CD4-positive, alpha-beta T cell treated with Interleukin-17A for 1 hour (primary cell): ENCODE data around the gene UIMC1.
A peak's percentile ranks its signal among the peaks of the same experiment; 100 is the strongest.

Experiments used
- DNase-seq: peaks from one replicate; pipeline ENCODE4 v3.0.0-alpha.2; 2020

UIMC1 gene

DNA sequence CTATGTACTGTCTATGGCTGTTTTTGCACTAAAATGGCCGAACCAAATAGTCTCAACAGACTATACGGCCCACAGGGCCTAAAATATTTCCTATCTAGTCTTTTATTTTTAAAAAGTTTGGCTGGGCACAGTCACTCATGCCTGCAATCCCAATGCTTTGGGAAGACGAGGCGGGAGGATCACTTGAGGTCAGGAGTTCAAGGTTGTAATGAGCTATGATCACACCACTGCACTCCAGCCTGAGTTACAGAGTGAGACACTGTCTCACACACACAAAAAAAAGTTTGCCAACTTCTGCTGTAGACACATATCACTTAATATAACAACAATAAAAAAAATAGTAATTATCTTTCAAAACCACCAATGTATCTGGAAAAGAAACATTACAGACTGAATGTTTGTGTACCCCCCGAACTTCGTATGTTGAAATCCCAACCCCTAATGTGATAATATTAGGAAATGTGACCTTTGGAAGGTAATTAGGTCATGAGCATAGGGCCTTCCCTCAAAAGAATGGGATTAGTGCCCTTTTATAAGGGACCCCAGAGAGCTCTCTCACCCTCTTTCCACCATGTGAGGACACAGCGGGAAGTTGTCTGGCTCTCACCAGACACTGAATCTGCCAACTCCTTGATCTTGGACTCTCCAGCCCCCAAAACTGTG is 53.9 kb downstream of the UIMC1 start:
- no peak for DNase-seq

DNA sequence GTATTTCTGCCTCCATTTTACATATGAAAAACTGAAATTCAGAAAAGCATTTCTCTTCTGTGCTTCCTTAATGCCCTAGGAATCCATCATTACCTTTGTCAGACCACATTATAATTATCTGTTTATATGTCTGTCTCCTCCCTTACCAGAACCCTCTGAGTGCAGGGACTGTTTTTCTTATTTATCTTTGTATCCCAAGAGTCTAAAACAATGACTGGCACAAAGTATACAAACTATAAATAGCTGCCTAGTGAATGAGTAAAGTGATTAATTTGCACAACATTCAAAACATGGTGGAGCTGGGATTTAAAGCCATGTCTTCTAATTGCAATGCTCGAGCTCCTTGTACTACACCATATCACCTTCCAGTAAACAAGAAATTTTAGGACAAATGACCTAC is 58.1 kb downstream of the UIMC1 start:
- DNase-seq: no peak

DNA sequence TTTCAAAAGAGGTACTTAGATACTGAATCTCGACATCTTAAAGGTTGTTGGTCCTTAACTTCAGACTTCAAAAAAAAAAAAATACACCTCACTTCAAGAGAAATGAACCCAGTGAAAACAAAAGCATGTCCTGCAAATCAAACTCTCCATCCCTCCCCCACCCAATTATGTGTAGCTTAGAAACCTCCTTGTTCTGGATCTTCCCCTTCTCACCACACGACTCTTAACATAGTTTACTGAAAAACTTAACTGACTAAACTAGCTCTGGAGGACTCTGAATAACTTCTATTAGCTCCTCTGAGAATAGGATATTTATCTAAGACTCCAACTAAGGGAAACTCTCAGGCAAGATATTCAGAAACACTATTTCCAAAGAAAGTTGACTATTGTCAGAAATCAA is 58.7 kb downstream of the UIMC1 start:
- no peak for DNase-seq

DNA sequence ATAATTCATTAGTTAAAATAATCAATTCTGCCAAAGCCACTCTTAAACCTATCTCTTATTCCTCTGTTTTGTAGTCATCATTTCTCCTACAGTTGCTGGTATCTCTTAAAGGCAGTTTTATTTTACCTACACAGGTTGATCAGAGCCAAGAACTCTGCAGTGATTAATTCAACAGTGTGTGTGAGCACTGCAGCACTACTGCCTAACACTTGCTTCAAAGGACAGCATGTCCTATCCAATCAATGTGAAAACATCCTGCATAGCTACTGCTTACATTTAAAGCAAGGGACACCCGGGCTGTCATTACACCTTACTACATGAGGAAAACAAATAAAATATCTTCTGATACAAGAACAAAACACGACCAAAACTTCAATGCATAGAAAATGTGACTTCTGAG is 62.3 kb downstream of the UIMC1 start:
- DNase-seq: no peak

DNA sequence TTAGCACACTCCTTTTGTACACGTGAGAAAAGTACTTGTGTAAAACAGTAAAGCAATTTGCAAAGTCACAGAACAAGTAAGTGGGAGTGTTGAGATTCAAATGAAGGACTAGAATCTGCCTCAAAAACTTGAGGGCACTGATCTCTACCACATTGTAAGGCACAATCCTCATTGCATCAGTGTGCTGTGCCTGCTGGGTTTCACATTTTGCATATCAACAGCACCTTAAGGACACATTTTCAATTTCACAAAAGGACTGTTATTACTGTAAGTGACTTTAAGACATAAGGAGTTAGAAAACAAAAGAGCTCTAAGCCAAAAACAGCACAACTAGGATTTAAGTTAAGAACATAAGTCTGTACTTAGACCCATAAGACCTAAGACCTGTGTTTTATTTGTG is 62.8 kb downstream of the UIMC1 start:
- DNase-seq: no peak

DNA sequence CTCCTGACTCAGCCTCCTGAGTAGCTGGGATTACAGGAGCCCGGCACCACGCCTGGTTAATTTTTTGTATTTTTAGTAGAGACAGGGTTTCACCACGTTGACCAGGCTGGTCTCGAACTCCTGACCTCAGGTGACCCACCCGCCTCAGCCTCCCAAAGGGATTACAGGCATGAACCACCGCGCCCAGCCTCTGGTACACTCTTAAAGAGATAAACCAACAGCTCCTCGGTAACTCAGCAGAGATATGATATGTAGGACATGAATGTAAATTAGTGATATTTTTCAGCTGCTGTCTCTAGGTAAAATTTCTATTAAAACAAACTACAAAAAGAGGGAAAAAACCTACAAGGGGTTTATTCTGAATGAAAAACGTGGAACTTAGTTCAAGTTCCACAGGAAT is 64.6 kb downstream of the UIMC1 start:
- DNase-seq: no peak

DNA sequence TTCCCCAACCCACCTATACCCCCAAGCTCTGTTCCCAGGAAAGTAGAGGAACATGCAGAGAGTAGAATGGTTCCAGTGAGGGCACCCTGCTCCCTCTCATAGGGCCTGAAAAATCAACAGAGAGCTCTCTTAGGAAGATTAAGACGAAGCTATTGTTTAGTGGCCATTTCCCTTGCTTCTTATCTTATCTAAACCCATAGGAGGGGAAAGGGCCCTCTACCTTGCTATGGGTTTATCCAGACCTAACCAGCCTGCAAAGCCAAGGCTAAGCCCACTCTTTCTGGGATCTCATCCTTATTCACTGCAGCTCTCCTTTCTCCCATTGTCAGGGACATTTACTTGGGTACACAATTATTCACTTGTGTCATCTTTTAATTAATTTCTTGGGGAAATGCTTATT is 68.1 kb downstream of the UIMC1 start:
- DNase-seq: no peak

DNA sequence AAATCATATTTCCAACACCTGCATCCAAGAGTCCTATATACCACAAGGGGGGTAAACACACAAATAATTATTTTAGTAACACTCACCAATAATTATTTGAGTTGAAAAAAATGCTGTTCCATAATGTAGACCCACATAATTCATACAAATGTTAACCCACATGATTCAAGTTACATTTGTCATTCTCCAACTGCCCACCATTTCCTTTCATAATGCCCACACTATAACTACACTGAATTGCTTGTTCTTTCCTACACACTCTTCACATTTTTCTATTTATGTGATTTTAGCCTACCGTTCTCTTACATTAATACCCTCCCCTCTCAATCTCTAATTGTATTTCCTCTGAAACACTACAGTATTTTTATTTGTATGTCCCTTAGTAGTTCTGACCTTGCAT is 71.6 kb downstream of the UIMC1 start:
- DNase-seq: no peak

DNA sequence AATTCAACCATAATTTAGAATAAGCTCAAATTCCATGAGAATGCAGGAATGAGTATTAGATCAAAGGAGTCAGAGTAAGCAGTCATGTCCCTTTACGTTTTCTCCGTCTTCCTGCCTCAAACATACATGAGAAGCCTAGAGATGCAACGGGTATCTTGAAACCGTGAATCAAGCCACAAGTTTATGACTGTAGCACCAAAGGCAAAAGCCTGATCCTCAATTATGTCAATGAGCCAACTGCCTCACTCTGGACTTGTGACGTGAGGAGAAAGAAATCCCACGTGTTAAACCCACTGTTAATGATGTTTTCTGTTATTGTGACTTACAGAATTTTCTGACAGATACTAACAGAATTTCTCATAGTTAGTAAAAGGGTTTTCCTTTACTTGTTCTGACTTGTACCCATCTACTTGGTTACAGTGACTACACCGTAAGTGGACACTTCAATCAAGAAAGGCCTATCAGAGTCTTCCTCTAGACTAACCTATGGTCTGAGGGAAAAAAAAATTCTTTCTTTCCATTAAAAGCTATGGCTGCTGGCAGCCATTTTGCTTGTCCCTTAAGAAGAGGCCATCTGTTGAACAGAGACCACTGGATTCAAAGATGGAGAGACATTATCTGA is 72.2 kb downstream of the UIMC1 start:
- no peak for DNase-seq

DNA sequence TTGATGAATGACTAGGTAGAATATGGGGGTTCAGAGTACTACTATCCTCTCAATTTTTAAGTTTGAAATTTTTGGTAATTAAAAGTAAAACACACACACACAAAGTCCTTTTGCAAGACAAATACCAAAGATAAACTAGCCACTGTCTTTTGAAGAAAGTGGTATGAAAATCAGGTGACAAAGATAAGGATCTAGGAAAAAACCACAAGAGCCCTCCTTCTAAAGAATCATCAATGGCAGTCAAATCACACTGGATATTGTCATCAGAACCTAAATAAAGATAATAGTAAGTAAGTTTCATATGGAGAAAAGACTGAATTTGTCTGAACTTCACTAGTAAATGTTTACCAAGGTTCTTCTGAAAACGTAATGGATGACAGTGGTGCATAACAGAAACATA is 76.9 kb downstream of the UIMC1 start:
- peak; percentile 13 for DNase-seq

DNA sequence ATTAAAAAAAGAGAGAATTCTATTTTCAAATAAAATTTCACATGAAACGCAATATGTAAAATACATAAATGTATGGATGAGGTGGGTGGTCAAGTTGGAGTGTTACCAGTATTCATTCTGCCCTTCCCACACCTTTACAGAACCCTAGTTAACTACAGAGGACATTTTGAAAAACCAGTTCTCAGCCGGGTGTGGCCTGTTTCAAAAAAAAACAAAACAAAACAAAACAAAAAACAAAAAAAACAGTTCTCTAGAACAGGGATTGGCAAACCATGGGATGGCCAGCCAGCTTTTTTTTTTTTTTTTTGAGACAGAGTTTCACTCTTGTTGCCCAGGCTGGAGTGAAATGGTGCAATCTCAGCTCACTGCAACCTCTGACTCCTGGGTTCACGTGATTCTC is 79.0 kb downstream of the UIMC1 start:
- DNase-seq: no peak

DNA sequence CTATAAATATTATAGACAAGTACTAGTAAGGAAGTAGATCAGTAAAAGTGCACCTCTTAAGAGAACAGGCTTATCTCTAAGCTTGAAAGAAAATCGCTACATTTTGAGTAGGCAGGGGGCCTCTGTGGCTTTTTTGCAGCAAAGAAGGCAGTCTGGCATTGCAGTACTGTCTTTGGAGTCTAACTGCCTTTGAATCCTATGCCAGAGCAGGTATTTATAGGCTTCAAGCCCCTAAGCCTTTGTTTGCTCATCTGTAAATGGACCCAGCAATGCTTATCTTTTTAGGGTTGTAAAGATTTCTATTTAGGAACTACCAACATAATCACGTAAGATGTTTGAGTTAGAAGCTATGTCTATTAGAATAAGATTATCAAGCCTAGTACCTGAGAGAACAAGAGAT is 83.8 kb downstream of the UIMC1 start:
- no peak for DNase-seq

DNA sequence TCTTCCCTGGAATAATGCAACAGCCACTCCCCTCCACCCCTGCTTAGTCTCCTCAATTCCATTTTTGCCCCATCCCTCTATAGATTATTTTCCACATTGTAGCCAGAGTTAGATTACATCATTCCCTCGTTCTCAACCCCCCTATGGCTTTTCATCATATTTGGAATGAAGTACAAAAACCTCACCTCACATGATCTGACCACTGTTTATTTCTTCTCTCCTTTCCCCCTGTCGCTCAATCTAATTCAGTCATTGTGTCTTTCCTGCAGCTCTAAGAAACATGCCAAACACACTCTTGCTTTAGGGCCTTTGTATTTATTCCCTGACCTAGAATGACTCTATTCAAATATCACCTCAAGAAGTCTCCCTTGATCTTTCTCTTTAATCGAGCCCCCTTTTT is 84.9 kb downstream of the UIMC1 start:
- DNase-seq: no peak

DNA sequence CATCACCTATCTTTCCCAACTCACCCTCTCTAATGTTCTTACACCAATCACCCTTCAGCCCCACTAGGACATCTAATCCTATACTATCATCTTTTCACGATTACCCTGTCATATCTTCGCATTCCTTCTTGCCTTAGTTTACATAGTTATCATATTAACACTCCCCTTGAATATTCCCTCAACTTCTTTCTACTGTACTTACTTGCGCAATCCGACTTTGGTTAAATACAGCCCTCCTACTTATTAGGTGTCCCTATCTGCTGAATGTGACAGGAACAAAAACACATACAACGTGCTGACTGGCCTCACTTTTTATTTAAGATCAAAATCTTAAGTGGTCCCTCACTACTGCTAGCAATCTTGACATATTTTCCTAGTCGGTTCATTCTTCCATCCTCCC is 88.0 kb downstream of the UIMC1 start:
- DNase-seq: no peak

DNA sequence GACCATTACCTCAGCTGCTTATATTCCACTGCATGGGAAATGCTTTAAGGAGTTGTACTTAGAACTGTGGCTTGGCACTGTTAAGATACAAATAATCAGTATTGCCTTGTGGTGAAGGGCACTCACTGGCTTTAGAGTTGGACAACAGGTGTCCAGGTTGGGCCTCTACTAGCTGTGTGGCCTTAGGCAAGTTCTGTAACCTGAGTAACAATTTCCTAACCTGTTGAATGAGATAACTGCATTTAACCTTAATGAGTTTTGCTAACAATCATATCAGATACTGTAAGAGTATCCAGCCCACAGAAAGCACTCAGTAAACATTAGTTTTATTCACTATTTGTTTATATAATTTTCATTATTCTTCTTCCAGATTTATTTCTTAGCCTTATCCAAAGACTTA is 90.2 kb downstream of the UIMC1 start:
- no peak for DNase-seq

DNA sequence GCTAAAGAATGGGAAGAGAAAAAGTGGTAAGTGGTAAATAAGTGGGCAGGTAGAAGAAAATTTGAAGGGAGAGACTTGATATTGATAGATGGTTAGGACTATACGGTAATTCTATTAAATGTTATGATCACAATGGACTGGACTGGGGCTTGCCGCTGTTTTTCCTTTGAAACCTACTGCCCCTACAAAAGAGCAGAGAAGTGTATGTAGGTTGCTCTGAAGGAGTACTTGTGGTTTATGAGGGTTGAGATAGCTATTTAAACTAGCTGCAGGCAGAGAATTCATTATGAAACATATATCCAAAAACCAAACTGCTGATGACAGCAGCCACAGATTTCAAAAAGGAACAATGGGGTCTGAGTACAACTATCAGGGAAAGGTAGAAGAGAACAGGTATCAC is 90.7 kb downstream of the UIMC1 start:
- DNase-seq: no peak

DNA sequence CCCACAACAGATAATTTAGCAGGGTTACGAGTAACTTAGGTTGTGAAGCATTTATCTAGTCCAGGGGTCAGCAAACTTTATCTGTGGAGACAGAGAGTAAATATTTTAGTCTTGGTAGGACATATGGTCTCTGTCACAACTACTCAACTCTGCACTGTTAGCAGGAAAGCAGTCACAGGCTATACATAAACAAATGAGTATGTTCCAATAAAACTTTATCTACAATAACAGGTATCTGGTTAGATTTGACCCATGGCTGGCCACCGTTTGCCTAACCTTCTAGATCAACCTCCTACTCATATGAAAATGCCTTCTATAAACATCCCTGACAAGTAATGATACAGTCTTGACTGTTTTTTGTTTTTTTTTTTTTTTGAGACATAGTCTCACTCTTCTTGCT is 94.5 kb downstream of the UIMC1 start:
- no peak for DNase-seq

DNA sequence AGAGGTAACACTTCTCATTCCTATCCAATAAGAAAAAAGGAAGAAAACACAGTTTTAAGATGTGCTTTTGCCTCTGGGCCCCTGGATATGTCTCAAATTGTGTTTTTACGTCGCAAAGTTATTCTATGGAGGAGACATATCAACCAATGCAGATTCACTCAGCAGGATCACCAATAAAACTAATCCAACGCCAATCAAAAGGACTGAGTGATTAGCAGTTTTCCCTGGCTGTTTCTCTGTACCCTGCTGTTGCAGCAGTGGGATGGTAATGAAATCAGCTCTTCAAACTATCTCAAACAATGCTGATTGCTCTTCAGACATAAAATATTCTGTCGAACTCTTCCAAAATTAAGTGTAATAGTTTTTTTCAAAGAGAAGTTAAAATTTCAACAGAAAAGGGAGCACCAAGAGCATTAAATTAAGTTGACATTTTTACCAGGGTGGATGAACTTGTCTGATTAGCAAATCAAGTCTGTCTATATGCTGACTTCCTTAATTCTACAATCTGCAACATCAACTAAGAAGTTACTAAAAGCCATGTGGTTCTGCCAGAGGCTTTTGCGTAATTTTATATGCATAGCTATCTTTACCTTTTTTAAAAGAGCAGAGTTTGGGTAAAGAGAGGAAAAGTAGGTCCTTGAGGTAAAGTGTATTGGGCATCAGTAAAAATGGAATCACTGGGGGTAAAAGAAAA is 97.8 kb downstream of the UIMC1 start:
- no peak for DNase-seq

DNA sequence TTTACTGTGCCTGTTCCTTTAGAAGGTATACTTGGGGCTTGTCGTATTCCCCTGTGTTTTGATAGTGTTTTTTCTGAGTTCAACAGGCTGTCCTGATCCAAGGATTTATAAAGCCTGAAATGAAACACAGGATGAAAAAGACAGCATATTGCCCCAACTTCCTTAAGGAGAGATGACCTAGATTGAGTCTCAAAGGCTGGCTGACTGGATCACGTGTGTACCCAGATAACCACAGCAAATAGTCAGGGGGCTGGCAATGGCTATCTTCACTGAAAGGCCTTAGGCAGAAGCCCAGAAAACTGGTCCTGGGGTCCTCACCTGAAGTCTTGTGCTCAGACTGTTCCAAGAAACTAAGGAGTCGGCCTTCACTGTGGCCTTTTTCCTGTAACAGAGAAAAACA is 99.8 kb downstream of the UIMC1 start:
- no peak for DNase-seq

DNA sequence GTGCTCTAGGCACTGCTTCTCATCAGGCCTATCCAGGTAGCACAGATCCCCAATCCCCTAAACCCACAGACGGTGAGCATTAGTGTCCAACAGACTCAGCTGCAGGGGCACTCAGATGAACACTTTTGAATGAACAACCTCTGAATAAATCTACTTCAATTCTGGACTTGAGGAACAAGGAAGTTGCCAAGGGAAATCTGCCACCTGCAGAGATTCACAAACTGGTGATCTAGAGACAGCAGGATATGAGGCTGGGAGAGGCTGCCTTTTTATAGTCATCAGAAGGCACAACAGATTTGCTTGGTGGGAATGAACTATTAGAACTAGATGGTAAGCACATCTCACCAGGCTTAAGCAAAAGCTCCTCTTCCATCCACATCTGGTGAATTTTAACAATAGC is 100.5 kb downstream of the UIMC1 start:
- DNase-seq: no peak

DNA sequence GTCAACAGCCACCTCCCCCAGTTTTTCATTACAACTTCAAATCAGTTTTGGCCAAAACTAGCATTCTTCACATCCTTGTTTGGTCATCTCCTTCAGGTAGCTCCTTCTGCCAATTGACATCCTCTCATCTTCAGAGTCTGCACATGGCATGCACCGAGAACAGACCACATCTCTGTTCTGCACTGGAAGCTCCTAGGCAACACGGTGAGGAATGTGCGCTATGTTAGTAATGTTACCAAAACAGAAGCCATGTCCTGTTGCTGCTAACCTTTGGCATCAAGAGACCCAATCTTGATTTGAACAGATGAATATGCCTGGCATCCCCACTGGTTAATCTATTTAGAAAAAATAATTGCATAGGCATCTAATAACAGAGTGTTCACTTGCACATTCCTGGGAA is 102.3 kb downstream of the UIMC1 start:
- no peak for DNase-seq

DNA sequence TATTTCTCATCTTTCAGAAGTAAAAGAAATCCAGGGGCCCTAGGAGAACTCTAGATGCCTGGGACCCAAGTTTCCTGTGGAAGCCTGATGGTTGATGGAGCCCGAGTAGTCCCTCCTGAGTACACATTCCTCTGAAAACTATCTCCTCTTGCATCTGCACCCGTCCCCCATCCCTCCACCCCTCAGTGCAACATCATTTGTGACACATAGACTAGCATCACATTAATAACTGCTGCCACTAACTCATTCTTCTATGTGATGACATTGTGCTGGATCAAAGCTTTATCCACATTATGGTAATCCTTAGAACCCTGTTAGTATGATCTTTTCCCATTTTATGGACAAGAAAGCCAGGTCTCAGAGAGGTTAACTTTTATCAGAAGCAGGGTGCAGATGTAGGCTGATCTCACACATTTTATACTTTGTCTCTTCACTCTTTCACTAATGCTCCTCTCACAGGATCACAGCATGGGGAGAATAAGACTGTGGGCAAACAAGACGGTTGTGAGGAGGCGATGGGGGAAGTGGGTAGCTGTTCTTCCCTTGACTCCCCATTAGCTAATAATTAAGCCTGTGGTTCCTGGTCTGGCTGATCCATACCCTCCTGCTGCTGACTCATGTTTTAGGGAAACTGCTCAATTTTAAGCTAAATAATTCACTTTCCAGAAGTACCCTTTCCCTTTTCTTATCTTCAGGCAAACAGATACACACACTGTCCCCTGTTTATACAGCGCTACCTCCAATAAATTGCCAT is 103.5 kb downstream of the UIMC1 start:
- DNase-seq: no peak

DNA sequence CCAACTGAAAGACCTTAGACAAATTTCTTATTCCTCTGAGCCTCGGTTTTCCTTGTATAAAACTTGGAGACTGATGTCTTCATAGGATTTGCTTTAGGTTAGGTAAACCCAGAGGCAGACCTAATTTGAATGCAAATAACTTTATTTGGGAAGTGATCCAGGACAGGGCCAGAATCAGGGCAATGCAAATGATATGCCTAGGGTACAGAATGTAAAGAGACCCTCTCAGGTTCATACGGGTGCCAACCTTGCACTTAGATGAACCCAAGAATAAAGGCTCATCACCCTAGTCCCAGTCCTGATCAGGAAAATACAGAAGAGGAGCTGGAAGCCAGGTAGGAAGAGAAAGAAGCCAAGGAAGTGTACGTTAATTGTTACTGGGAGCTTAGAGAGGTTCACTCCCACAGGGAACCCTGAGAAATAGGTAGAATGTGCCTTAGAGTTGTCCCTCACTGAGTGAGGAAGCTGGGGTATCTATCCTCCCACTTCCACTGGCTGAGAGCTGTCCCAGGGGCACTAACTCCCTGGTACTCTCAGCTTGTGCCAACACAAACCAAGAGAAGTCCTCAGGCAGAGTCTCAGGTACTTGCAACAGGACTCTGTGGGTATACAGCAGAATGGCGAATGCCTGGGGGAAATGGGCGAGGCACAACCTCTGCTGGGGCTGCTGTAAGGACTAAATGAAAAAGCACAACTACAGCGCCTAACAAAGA is 104.3 kb downstream of the UIMC1 start:
- DNase-seq: no peak
